Mesenchymal stem cell (in vitro differentiated cells and primary cell): Measurements from ENCODE around the gene ATP6V0C.

Experiments
- DNase-seq: peaks from one replicate; pipeline ENCODE4 v3.0.0-alpha.2; 2013
- H2AFZ ChIP-seq: one replicate; pipeline ENCODE4 v1.6.1; 2013; ENCODE audit warnings: low read depth, mild to moderate bottlenecking, control low read depth, inconsistent platforms, low read length, moderate library complexity
- H2AK5ac ChIP-seq: 2 replicates; pipeline ENCODE4 v1.6.1; 2013; ENCODE audit warnings: low read length, moderate library complexity, mild to moderate bottlenecking, inconsistent platforms; ENCODE audit not compliant: severe bottlenecking
- H2BK120ac ChIP-seq: one replicate; pipeline ENCODE4 v1.6.1; 2013; ENCODE audit warnings: low read depth, mild to moderate bottlenecking, inconsistent platforms, low read length, moderate library complexity
- H2BK12ac ChIP-seq, 2 experiments: one replicate each; pipeline ENCODE4 v1.6.1; 2013; ENCODE audit warnings: inconsistent platforms in 2 of 2, low read length in 2 of 2, mild to moderate bottlenecking in 2 of 2, moderate library complexity in 2 of 2, control low read depth in 1 of 2
- H2BK15ac ChIP-seq: one replicate; pipeline ENCODE4 v1.6.1; 2013; ENCODE audit warnings: mild to moderate bottlenecking, low read depth, inconsistent platforms; ENCODE audit not compliant: poor library complexity, severe bottlenecking
- H2BK5ac ChIP-seq: 2 replicates; pipeline ENCODE4 v1.6.1; 2013; ENCODE audit warnings: low read depth, mild to moderate bottlenecking, low read length, control low read depth, inconsistent platforms; ENCODE audit not compliant: poor library complexity, severe bottlenecking
- H3K14ac ChIP-seq, 2 experiments: one replicate each; pipeline ENCODE4 v1.6.1; 2013; ENCODE audit warnings: inconsistent platforms in 2 of 2, low read length in 2 of 2, control low read depth in 1 of 2, mild to moderate bottlenecking in 1 of 2, moderate library complexity in 1 of 2
- H3K18ac ChIP-seq, 2 experiments: one replicate each; pipeline ENCODE4 v1.6.1; 2013; ENCODE audit warnings: inconsistent platforms in 2 of 2, low read length in 2 of 2, control low read depth in 1 of 2, low read depth in 1 of 2, mild to moderate bottlenecking in 1 of 2
- H3K23ac ChIP-seq, 2 experiments: one replicate each; pipeline ENCODE4 v1.6.1; 2013; ENCODE audit warnings: inconsistent platforms in 2 of 2, low read length in 2 of 2, mild to moderate bottlenecking in 2 of 2, moderate library complexity in 2 of 2, control low read depth in 1 of 2
- H3K27ac ChIP-seq: 2 replicates; pipeline ENCODE4 v1.5.1; 2013; ENCODE audit warnings: mild to moderate bottlenecking, moderate library complexity, low read length, control low read depth, inconsistent platforms; ENCODE audit not compliant: poor library complexity, severe bottlenecking
- H3K27me3 ChIP-seq, 2 experiments: 2 replicates each; pipeline versions ENCODE4 v1.6.1 to v1.7.0; 2013; ENCODE audit warnings: low read length in 2 of 2, mild to moderate bottlenecking in 2 of 2, moderate library complexity in 2 of 2, control low read depth in 1 of 2, inconsistent platforms in 1 of 2; ENCODE audit not compliant: control insufficient read depth in 1 of 2, insufficient read depth in 1 of 2
- H3K36me3 ChIP-seq, 2 experiments: 2 replicates each; pipeline versions ENCODE4 v1.6.1 to v1.7.0; 2013; ENCODE audit warnings: low read length in 2 of 2, control low read depth in 1 of 2, inconsistent platforms in 1 of 2, low read depth in 1 of 2, mild to moderate bottlenecking in 1 of 2; ENCODE audit not compliant: insufficient read depth in 2 of 2, control insufficient read depth in 1 of 2
- H3K4ac ChIP-seq, 2 experiments: one replicate each; pipeline ENCODE4 v1.6.1; 2013; ENCODE audit warnings: inconsistent platforms in 2 of 2, low read length in 2 of 2, mild to moderate bottlenecking in 2 of 2, moderate library complexity in 2 of 2, control low read depth in 1 of 2, low read depth in 1 of 2
- H3K4me1 ChIP-seq: 2 replicates; pipeline ENCODE4 v1.6.1; 2013; ENCODE audit warnings: low read depth, low read length, control low read depth; ENCODE audit not compliant: control insufficient read depth, insufficient read depth
- H3K4me2 ChIP-seq: 2 replicates; pipeline ENCODE4 v1.6.1; 2013; ENCODE audit warnings: low read length, mild to moderate bottlenecking, inconsistent platforms; ENCODE audit not compliant: poor library complexity, severe bottlenecking
- H3K4me3 ChIP-seq, 2 experiments: 2 replicates each; pipeline versions ENCODE4 v1.5.1 to v1.7.0; 2013; ENCODE audit warnings: low read length in 2 of 2, mild to moderate bottlenecking in 2 of 2, control low read depth in 1 of 2, low read depth in 1 of 2; ENCODE audit not compliant: insufficient read depth in 1 of 2
- H3K79me1 ChIP-seq: replicated peaks from 2 replicates; pipeline ENCODE4 v1.6.1; 2013; ENCODE audit warnings: mild to moderate bottlenecking, control low read depth, low read length, inconsistent platforms; ENCODE audit not compliant: poor library complexity, severe bottlenecking
- H3K9ac ChIP-seq: 2 replicates; pipeline ENCODE4 v1.7.0; 2013; ENCODE audit warnings: mild to moderate bottlenecking, low read length, moderate library complexity
- H3K9me3 ChIP-seq: 2 replicates; pipeline ENCODE4 v1.7.0; 2013; ENCODE audit warnings: mild to moderate bottlenecking, low read length; ENCODE audit not compliant: control insufficient read depth
- H4K8ac ChIP-seq: one replicate; pipeline ENCODE4 v1.6.1; 2013; ENCODE audit warnings: inconsistent platforms, mild to moderate bottlenecking, low read length, moderate library complexity
- H4K91ac ChIP-seq: one replicate; pipeline ENCODE4 v1.6.1; 2013; ENCODE audit warnings: mild to moderate bottlenecking, low read length, inconsistent platforms
- WGBS: methylation state at CpG from one replicate; pipeline ENCODE4 v1.1.7; 2013; ENCODE audit warnings: mixed read lengths; 5-methylcytosine and 5-hydroxymethylcytosine counted together

Gene ATP6V0C

GRCh38 chr16:2524339-2524938, 10.7 kb downstream of the ATP6V0C start:
- Histone ChIP-seq H2AK5ac (no peak overlapping the region), H4K91ac (no peak overlapping the region), H3K4me1 (peaks cover 14% of the 10 kb centered on the region), H3K23ac (no peak overlapping the region), H3K14ac (no peak overlapping the region), H2AFZ (no peak overlapping the region), H3K18ac (no peak overlapping the region), H3K36me3 (peaks cover 74 to 78% of the 10 kb centered on the region in 2 experiments), H2BK5ac (no peak overlapping the region), H3K4me2 (no peak overlapping the region), H3K27ac (no peak overlapping the region), H2BK120ac (no peak overlapping the region), H3K9ac (peak overlapping the region; percentile 29), H2BK12ac (no peak overlapping the region), H4K8ac (no peak overlapping the region), H2BK15ac (no peak overlapping the region), H3K4ac (no peak overlapping the region), H3K79me1 (peaks cover 48% of the 10 kb centered on the region), H3K27me3 (no peaks in the 10 kb centered on the region), H3K4me3 (no peak overlapping the region), H3K9me3 (no peaks in the 10 kb centered on the region)
- no peak for DNase-seq
- WGBS = 97% methylated on average over 7 of the region's 9 CpGs

DNA sequence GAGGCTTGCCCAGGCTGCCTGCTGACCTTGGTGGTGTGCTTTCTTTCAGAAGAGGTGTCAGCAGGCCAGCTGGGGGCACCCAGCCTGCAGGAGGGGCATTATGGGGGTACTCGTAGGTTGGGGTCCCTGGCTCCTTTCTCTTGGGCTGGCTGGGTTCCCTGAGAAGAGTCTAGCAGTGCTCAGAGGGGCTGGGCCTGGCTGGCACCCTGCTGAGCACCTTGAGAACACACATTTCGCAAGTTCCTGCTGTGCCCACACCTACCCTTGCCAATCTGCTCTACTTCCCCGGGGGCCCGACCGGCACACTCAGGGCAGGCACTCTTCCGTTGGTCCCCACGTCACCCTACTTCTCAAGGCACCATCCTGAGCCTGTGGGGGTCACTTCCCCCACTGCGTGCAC, 12.4 kb downstream of the ATP6V0C start:
- DNase-seq = no peak
- Histone ChIP-seq H3K4me3 (no peak overlapping the region), H2BK12ac (no peak overlapping the region), H4K8ac (no peak overlapping the region), H3K9ac (no peak overlapping the region), H3K4ac (no peak overlapping the region), H3K4me1 (peaks cover 6% of the 10 kb centered on the region), H2AK5ac (no peak overlapping the region), H3K36me3 (peaks cover 84% of the 10 kb centered on the region in 2 experiments), H3K27me3 (no peaks in the 10 kb centered on the region), H2BK15ac (no peak overlapping the region), H2AFZ (no peak overlapping the region), H3K14ac (no peak overlapping the region), H3K18ac (no peak overlapping the region), H2BK5ac (no peak overlapping the region), H3K27ac (no peak overlapping the region), H4K91ac (no peak overlapping the region), H3K9me3 (no peaks in the 10 kb centered on the region), H3K79me1 (peaks cover 49% of the 10 kb centered on the region), H3K23ac (no peak overlapping the region), H3K4me2 (no peak overlapping the region), H2BK120ac (no peak overlapping the region)
- WGBS = 97% methylated on average over 8 of the region's 8 CpGs

GRCh38 chr16:2527071-2527783, 13.5 kb downstream of the ATP6V0C start:
- no peak overlapping the region for H4K91ac ChIP-seq
- H3K9me3 ChIP-seq = no peaks in the 10 kb centered on the region
- WGBS = 95% methylated on average over 11 of the region's 12 CpGs
- no peak overlapping the region for H3K18ac ChIP-seq
- no peak overlapping the region for H3K23ac ChIP-seq
- no peaks in the 10 kb centered on the region for H3K27me3 ChIP-seq
- H2BK12ac ChIP-seq = no peak overlapping the region
- DNase-seq = no peak
- H3K14ac ChIP-seq = no peak overlapping the region
- no peak overlapping the region for H3K27ac ChIP-seq
- H2BK15ac ChIP-seq = no peak overlapping the region
- no peak overlapping the region for H3K4ac ChIP-seq
- H3K79me1 ChIP-seq = peaks cover 49% of the 10 kb centered on the region
- no peak overlapping the region for H2BK120ac ChIP-seq
- H3K4me2 ChIP-seq = no peak overlapping the region
- peaks cover 11% of the 10 kb centered on the region for H3K4me1 ChIP-seq
- no peak overlapping the region for H2AFZ ChIP-seq
- H4K8ac ChIP-seq = no peak overlapping the region
- H2BK5ac ChIP-seq = no peak overlapping the region
- peaks cover 76 to 79% of the 10 kb centered on the region in 2 experiments for H3K36me3 ChIP-seq
- H3K9ac ChIP-seq = no peak overlapping the region
- no peak overlapping the region for H3K4me3 ChIP-seq
- H2AK5ac ChIP-seq = no peak overlapping the region

- Histone ChIP-seq H4K91ac (no peak overlapping the region), H3K9ac (no peak overlapping the region), H3K18ac (no peak overlapping the region), H2AK5ac (no peak overlapping the region), H3K4ac (no peak overlapping the region), H3K9me3 (no peaks in the 10 kb centered on the region), H3K14ac (no peak overlapping the region), H3K23ac (no peak overlapping the region), H3K36me3 (peaks cover 75 to 76% of the 10 kb centered on the region in 2 experiments), H3K4me3 (no peak overlapping the region), H3K4me2 (no peak overlapping the region), H2BK120ac (no peak overlapping the region), H3K27me3 (no peaks in the 10 kb centered on the region), H2AFZ (no peak overlapping the region), H4K8ac (no peak overlapping the region), H2BK15ac (no peak overlapping the region), H3K27ac (no peak overlapping the region), H2BK5ac (no peak overlapping the region), H3K79me1 (peaks cover 49% of the 10 kb centered on the region), H2BK12ac (no peak overlapping the region), H3K4me1 (peaks cover 15% of the 10 kb centered on the region)
- WGBS = 97% methylated on average over 24 of the region's 24 CpGs
- no peak for DNase-seq
These were observed 14.0 kb downstream of the ATP6V0C start for GRCh38 chr16:2527784-2528100.
